H9 (cell line): Measurements from ENCODE around the gene MB21D2. TPM values are rescaled to one million over a fixed set of nuclear protein-coding genes. Genes with fewer than 3 reads are reported as not detected.
A peak's percentile ranks its signal among the peaks of the same experiment; 100 is the strongest.

ENCODE experiments used
- DNase-seq: peaks from one replicate; pipeline ENCODE4 v3.0.0-alpha.2; 2017
- H2AFZ ChIP-seq: one replicate; pipeline ENCODE4 v1.6.1; 2013; ENCODE audit warnings: mild to moderate bottlenecking, low read length, control low read depth, moderate library complexity
- H2AK5ac ChIP-seq: 2 replicates; pipeline ENCODE4 v1.6.1; 2013; ENCODE audit warnings: low read length, control low read depth, mixed read lengths; ENCODE audit not compliant: insufficient read length
- H2BK120ac ChIP-seq: one replicate; pipeline ENCODE4 v1.6.1; 2013; ENCODE audit warnings: low read depth, mild to moderate bottlenecking, low read length, control low read depth, inconsistent platforms; ENCODE audit not compliant: poor library complexity, severe bottlenecking
- H2BK12ac ChIP-seq: 2 replicates; pipeline ENCODE4 v1.6.1; 2013; ENCODE audit warnings: low read length, control low read depth, mixed read lengths, low read depth; ENCODE audit not compliant: insufficient read length
- H2BK15ac ChIP-seq: 2 replicates; pipeline ENCODE4 v1.6.1; 2013; ENCODE audit warnings: low read depth, low read length, control low read depth
- H2BK20ac ChIP-seq: one replicate; pipeline ENCODE4 v1.6.1; 2013; ENCODE audit warnings: low read depth, mild to moderate bottlenecking, low read length, control low read depth, inconsistent platforms; ENCODE audit not compliant: poor library complexity, severe bottlenecking
- H2BK5ac ChIP-seq: 2 replicates; pipeline ENCODE4 v1.6.1; 2013; ENCODE audit warnings: low read length, control low read depth, mixed read lengths; ENCODE audit not compliant: insufficient read length
- H3K14ac ChIP-seq: 2 replicates; pipeline ENCODE4 v1.6.1; 2013; ENCODE audit warnings: low read length, control low read depth; ENCODE audit not compliant: insufficient read depth
- H3K18ac ChIP-seq: 2 replicates; pipeline ENCODE4 v1.6.1; 2013; ENCODE audit warnings: low read depth, mild to moderate bottlenecking, mixed read lengths, low read length, control low read depth; ENCODE audit not compliant: insufficient read length
- H3K23ac ChIP-seq: 2 replicates; pipeline ENCODE4 v1.6.1; 2013; ENCODE audit warnings: low read length, control low read depth, mixed read lengths, low read depth; ENCODE audit not compliant: insufficient read length
- H3K23me2 ChIP-seq: 2 replicates; pipeline ENCODE4 v1.6.1; 2013; ENCODE audit warnings: low read depth, mild to moderate bottlenecking, mixed read lengths, low read length, control low read depth; ENCODE audit not compliant: insufficient read length, poor library complexity, severe bottlenecking
- H3K27ac ChIP-seq: 2 replicates; pipeline ENCODE4 v1.5.1; 2013; ENCODE audit warnings: low read length, control low read depth, mixed read lengths, low read depth; ENCODE audit not compliant: insufficient read length
- H3K27me3 ChIP-seq: 2 replicates; pipeline ENCODE4 v1.6.1; 2013; ENCODE audit warnings: low read length, control low read depth, inconsistent platforms; ENCODE audit not compliant: insufficient read depth
- H3K4ac ChIP-seq: 2 replicates; pipeline ENCODE4 v1.6.1; 2013; ENCODE audit warnings: low read depth, mild to moderate bottlenecking, control low read depth, inconsistent platforms, low read length, moderate library complexity
- H3K4me1 ChIP-seq: 2 replicates; pipeline ENCODE4 v1.6.1; 2013; ENCODE audit warnings: low read length, control low read depth, inconsistent platforms; ENCODE audit not compliant: insufficient read depth
- H3K4me2 ChIP-seq: 2 replicates; pipeline ENCODE4 v1.6.1; 2013; ENCODE audit warnings: low read length, control low read depth, mixed read lengths; ENCODE audit not compliant: insufficient read length, insufficient read depth
- H3K56ac ChIP-seq: 2 replicates; pipeline ENCODE4 v1.6.1; 2013; ENCODE audit warnings: low read depth, mild to moderate bottlenecking, mixed read lengths, low read length, control low read depth; ENCODE audit not compliant: insufficient read length
- H3K79me1 ChIP-seq: 2 replicates; pipeline ENCODE4 v1.6.1; 2013; ENCODE audit warnings: low read depth, mild to moderate bottlenecking, moderate library complexity, low read length, control low read depth, inconsistent platforms; ENCODE audit not compliant: insufficient read depth, poor library complexity, severe bottlenecking
- H3K79me2 ChIP-seq: 2 replicates; pipeline ENCODE4 v1.6.1; 2013; ENCODE audit warnings: low read length, control low read depth, inconsistent platforms; ENCODE audit not compliant: insufficient read depth
- H3K9ac ChIP-seq: 2 replicates; pipeline ENCODE4 v1.6.1; 2013; ENCODE audit warnings: low read length, control low read depth, mixed read lengths; ENCODE audit not compliant: insufficient read length; ENCODE audit errors: extremely low read depth
- H3K9me3 ChIP-seq: one replicate; pipeline ENCODE4 v1.6.1; 2013; ENCODE audit warnings: low read depth, low read length, inconsistent platforms; ENCODE audit not compliant: control insufficient read depth
- H3T11ph ChIP-seq: one replicate; pipeline ENCODE4 v1.6.1; 2013; ENCODE audit warnings: mild to moderate bottlenecking, low read length, control low read depth, inconsistent platforms
- H4K20me1 ChIP-seq: one replicate; pipeline ENCODE4 v1.6.1; 2013; ENCODE audit not compliant: control insufficient read depth, insufficient read length, insufficient read depth
- H4K5ac ChIP-seq: 2 replicates; pipeline ENCODE4 v1.6.1; 2013; ENCODE audit warnings: low read depth, mild to moderate bottlenecking, mixed read lengths, low read length, control low read depth; ENCODE audit not compliant: insufficient read length
- H4K8ac ChIP-seq: replicated peaks from 2 replicates; pipeline ENCODE4 v1.6.1; 2013; ENCODE audit warnings: low read length, control low read depth, mixed read lengths, low read depth; ENCODE audit not compliant: insufficient read length
- H4K91ac ChIP-seq: 2 replicates; pipeline ENCODE4 v1.6.1; 2013; ENCODE audit warnings: low read depth, mild to moderate bottlenecking, moderate library complexity, mixed read lengths, low read length, control low read depth; ENCODE audit not compliant: insufficient read length
- H3K27ac Mint-ChIP-seq, 3 experiments: 2 replicates in 2 of 3; 3 replicates in 1 of 3; pipeline ENCODE4 v1.8.0; 2020 to 2021; ENCODE audit warnings: mixed read lengths in 3 of 3, mild to moderate bottlenecking in 1 of 3, moderate library complexity in 1 of 3
- H3K27me3 Mint-ChIP-seq: 2 replicates; pipeline ENCODE4 v1.8.0; 2021; ENCODE audit warnings: low read depth, mild to moderate bottlenecking, moderate library complexity, mixed read lengths
- H3K36me3 Mint-ChIP-seq, 3 experiments: 2 replicates in 2 of 3; 3 replicates in 1 of 3; pipeline ENCODE4 v1.8.0; 2020 to 2021; ENCODE audit warnings: low read depth in 3 of 3, mixed read lengths in 3 of 3; ENCODE audit not compliant: insufficient read depth in 1 of 3
- H3K4me1 Mint-ChIP-seq, 2 experiments: 2 replicates each; pipeline ENCODE4 v1.8.0; 2020; ENCODE audit warnings: mixed read lengths in 2 of 2
- H3K4me3 Mint-ChIP-seq, 2 experiments: 2 replicates in 1 of 2; 3 replicates in 1 of 2; pipeline ENCODE4 v1.8.0; 2020 to 2021; ENCODE audit warnings: mild to moderate bottlenecking in 2 of 2, mixed read lengths in 2 of 2, moderate library complexity in 1 of 2
- H3K9me3 Mint-ChIP-seq, 2 experiments: 2 replicates in 1 of 2; 3 replicates in 1 of 2; pipeline ENCODE4 v1.8.0; 2020; ENCODE audit warnings: mild to moderate bottlenecking in 2 of 2, mixed read lengths in 2 of 2, moderate library complexity in 1 of 2
- WGBS: extraction: QIAGEN DNeasy Blood & Tissue Kit; methylation state at CpG from one replicate; pipeline ENCODE4 v1.1.7; 2013; ENCODE audit warnings: missing lambda C conversion rate, low lambda C conversion rate, mixed read lengths; ENCODE audit not compliant: insufficient read length; ENCODE audit errors: extremely low coverage; 5-methylcytosine and 5-hydroxymethylcytosine counted together
- total RNA-seq: library from RNA; stranded (reverse); gene quantifications from 2 replicates; pipeline ENCODE4 v1.2.1, GENCODE V29; 2021
- TF ChIP-seq, protein P1 (sequence below): fragments of 200-600 bp; sonication (generic); conservative IDR thresholded peaks from 3 replicates; pipeline ENCODE4 v1.8.0; 2021; ENCODE audit warnings: antibody characterized with exemption, mild to moderate bottlenecking

The MB21D2 gene
- total RNA-seq, 1 experiment from 2014 or later, result 19.1 TPM

DNA sequence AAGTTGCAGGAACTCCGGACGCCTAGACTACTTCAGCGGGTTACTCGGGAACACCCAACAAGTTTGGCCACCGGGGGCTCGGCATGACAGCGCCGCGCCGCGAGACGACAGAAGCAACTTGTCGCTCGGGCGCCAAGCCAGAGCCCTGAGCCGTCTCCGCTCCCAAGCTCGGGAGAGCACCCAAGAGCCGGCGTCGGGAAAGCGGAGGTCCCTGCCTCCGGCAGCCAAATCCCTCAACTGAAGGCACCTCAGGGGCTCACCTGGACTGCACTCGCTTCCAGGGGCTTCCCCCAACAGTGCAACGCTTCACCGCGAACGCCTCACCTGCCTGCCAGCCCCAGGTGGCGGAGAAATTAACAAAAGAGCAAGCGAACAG lies 640 bp downstream of the MB21D2 start:
- H3K18ac ChIP-seq, result peak overlapping the region; percentile 93
- no peaks in the 10 kb centered on the region for H3K27me3 ChIP-seq
- Mint-ChIP-seq H3K4me3 (peak overlapping the region; percentile 94 to 98), H3K36me3 (no peaks in the 10 kb centered on the region; a peak in 1 of 7 replicates), H3K4me1 (peaks cover 55 to 62% of the 10 kb centered on the region in 2 experiments), H3K9me3 (no peaks in the 10 kb centered on the region), H3K27ac (peak overlapping the region; percentile 95 to 99 (median 98)), H3K27me3 (peaks cover 13% of the 10 kb centered on the region)
- peak overlapping the region; percentile 80 for H2BK5ac ChIP-seq
- H4K5ac ChIP-seq, result no peak overlapping the region
- H2BK15ac ChIP-seq, result no peak overlapping the region; the same call in 1 of the 2 replicates
- peaks cover 22% of the 10 kb centered on the region for H3K23me2 ChIP-seq
- peak overlapping the region; percentile 85 for H3K56ac ChIP-seq
- TF ChIP-seq, protein P1, sequence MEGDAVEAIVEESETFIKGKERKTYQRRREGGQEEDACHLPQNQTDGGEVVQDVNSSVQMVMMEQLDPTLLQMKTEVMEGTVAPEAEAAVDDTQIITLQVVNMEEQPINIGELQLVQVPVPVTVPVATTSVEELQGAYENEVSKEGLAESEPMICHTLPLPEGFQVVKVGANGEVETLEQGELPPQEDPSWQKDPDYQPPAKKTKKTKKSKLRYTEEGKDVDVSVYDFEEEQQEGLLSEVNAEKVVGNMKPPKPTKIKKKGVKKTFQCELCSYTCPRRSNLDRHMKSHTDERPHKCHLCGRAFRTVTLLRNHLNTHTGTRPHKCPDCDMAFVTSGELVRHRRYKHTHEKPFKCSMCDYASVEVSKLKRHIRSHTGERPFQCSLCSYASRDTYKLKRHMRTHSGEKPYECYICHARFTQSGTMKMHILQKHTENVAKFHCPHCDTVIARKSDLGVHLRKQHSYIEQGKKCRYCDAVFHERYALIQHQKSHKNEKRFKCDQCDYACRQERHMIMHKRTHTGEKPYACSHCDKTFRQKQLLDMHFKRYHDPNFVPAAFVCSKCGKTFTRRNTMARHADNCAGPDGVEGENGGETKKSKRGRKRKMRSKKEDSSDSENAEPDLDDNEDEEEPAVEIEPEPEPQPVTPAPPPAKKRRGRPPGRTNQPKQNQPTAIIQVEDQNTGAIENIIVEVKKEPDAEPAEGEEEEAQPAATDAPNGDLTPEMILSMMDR, result no peak
- H2BK12ac ChIP-seq, result no peak overlapping the region
- H3T11ph ChIP-seq, result no peak overlapping the region
- H3K9ac ChIP-seq, result peak overlapping the region; percentile 79
- DNase-seq, result no peak
- no peak overlapping the region for H2BK20ac ChIP-seq
- peak overlapping the region; percentile 91 for H3K27ac ChIP-seq
- H4K8ac ChIP-seq, result no peak overlapping the region
- H3K4me2 ChIP-seq, result peak overlapping the region; percentile 100
- WGBS, result no CpG with 5 or more reads among the region's 30 CpGs
- peak overlapping the region; percentile 93 for H3K14ac ChIP-seq
- no peak overlapping the region for H3K23ac ChIP-seq
- H3K79me2 ChIP-seq, result peaks cover 24% of the 10 kb centered on the region
- peaks cover 3% of the 10 kb centered on the region for H3K79me1 ChIP-seq
- no peak overlapping the region for H2BK120ac ChIP-seq
- no peaks in the 10 kb centered on the region for H3K9me3 ChIP-seq
- peaks cover 21% of the 10 kb centered on the region for H3K4me1 ChIP-seq
- H2AFZ ChIP-seq, result no peak overlapping the region
- H2AK5ac ChIP-seq, result no peak overlapping the region
- no peaks in the 10 kb centered on the region for H4K20me1 ChIP-seq
- no peak overlapping the region for H4K91ac ChIP-seq
- no peak overlapping the region for H3K4ac ChIP-seq
